Activated naive CD4-positive, alpha-beta T cell treated with anti-CD3 and anti-CD28 coated beads, Interleukin-2, amount 10 ng/mL, durations not matched to agents 7 days and 5 days (primary cell): ENCODE results near the gene EVI2B.
"Not testable (repeated sequence)": the region's sequence is repeated elsewhere in the genome, so short reads cannot be mapped to it uniquely, and the experiment has no call there.

Source experiments
- CTCF ChIA-PET: fragments of 350-600 bp; sonication (Branson Sonifier 250); formaldehyde crosslinking; loops from one replicate; lab custom pipeline; 2021; ENCODE audit warnings: antibody characterized with exemption; lab: Charles Lee
- DNase-seq: peaks from one replicate; pipeline ENCODE4 v3.0.0-alpha.2; 2020
- H3K27ac Mint-ChIP-seq: one replicate; pipeline ENCODE4 v1.8.0; 2021; ENCODE audit warnings: mild to moderate bottlenecking, moderate library complexity, mixed read lengths
- H3K27me3 Mint-ChIP-seq: one replicate; pipeline ENCODE4 v1.8.0; 2021; ENCODE audit warnings: mild to moderate bottlenecking, mixed read lengths
- H3K36me3 Mint-ChIP-seq: one replicate; pipeline ENCODE4 v1.8.0; 2021; ENCODE audit warnings: mixed read lengths
- H3K4me1 Mint-ChIP-seq: one replicate; pipeline ENCODE4 v1.8.0; 2021; ENCODE audit warnings: mixed read lengths
- H3K4me3 Mint-ChIP-seq: one replicate; pipeline ENCODE4 v1.8.0; 2021; ENCODE audit warnings: mild to moderate bottlenecking, moderate library complexity, mixed read lengths
- H3K9me3 Mint-ChIP-seq: one replicate; pipeline ENCODE4 v1.8.0; 2021; ENCODE audit warnings: mixed read lengths

EVI2B gene

DNA sequence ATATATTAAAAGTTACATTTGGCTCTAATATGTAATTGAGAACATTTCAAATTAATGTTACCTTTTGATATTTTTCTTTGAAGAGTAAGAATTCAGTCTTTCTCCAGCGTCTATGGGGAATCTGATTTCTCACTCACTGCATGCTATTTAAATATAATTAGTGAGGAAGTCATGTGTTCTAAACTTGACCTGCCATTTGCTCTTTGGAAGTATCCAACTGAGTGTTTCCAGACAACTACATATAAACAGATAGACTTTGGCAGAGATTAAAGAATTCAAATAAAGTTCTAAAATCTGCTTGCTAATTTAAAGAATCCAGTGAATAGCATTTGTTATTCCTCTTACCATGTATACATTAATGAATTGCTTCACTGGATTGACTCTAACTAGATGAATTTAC, 40.3 kb downstream of the EVI2B start:
- H3K27ac Mint-ChIP-seq = no peak overlapping the region
- no peaks in the 10 kb centered on the region for H3K4me1 Mint-ChIP-seq
- CTCF ChIA-PET = no interaction called here
- no peaks in the 10 kb centered on the region for H3K9me3 Mint-ChIP-seq
- peaks cover 11% of the 10 kb centered on the region for H3K36me3 Mint-ChIP-seq
- no peak overlapping the region for H3K4me3 Mint-ChIP-seq
- DNase-seq = no peak
- no peaks in the 10 kb centered on the region for H3K27me3 Mint-ChIP-seq

DNA sequence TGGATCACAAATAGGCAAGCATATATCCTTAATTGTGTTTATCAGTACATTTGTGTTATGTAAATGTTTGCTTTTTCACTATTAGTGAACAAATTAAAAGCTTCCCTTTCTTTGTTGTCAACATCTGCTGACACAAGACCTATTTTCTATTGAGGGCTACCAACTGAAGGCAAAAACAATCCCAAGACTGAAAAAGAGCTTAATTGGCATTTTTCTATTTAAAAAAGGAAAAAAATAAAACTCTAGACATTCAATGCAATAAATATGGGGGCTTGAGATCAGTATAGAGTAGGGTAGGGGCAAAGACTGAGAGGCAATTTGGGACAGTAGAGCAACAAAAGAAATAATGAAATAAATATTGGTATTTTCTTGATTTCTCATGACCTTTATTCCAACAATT, 41.1 kb downstream of the EVI2B start:
- Mint-ChIP-seq H3K27me3 (no peaks in the 10 kb centered on the region), H3K9me3 (no peaks in the 10 kb centered on the region), H3K27ac (no peak overlapping the region), H3K36me3 (peaks cover 11% of the 10 kb centered on the region), H3K4me3 (no peak overlapping the region), H3K4me1 (no peaks in the 10 kb centered on the region)
- CTCF ChIA-PET = no interaction called here
- no peak for DNase-seq

DNA sequence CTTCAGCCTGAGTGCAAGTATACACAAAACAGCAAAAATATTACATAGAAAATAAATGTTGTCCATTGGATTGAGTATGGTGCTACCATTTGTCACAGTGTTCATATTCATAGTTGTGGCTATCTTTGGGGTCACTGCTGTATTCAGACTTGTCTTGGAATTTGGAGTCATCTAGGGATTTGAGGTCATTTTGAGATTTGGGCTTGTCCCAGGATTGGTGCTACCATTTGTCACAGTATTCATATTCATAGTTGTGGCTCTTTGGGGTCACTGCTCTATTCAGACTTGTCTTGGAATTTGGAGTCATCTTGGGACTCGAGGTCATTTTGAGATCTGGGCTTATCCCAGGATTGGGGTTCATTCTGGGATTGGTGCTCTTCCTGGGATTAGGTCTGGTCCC, 41.6 kb downstream of the EVI2B start:
- CTCF ChIA-PET = no interaction called here
- H3K36me3 Mint-ChIP-seq = peaks cover 13% of the 10 kb centered on the region
- H3K27ac Mint-ChIP-seq = no peak overlapping the region
- no peak overlapping the region for H3K4me3 Mint-ChIP-seq
- H3K4me1 Mint-ChIP-seq = no peaks in the 10 kb centered on the region
- DNase-seq = no peak
- H3K27me3 Mint-ChIP-seq = no peaks in the 10 kb centered on the region
- H3K9me3 Mint-ChIP-seq = no peaks in the 10 kb centered on the region

DNA sequence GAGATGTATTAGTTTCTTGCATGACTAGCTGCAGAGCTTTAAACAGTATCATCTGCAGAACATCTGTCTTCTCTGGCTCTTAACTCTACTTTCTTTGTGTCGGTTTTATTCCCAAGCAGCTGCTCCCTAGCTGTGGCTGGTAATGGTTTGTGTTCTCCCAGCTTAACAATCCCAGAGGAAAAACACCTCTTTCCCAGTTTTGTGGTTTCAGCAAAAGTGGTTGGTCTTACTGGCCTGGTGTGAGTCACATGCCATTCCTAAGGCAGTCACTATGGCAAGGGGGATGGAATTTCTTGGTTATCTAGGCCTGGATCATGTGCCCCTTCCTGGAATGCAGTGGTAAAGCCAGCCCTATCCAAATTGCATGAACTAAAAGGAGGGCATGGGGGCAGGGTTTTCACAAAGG, 44.3 kb downstream of the EVI2B start:
- Mint-ChIP-seq H3K4me3 (no peak overlapping the region), H3K9me3 (no peaks in the 10 kb centered on the region), H3K4me1 (no peaks in the 10 kb centered on the region), H3K27ac (no peak overlapping the region), H3K27me3 (no peaks in the 10 kb centered on the region), H3K36me3 (peaks cover 14% of the 10 kb centered on the region)
- no peak for DNase-seq
- CTCF ChIA-PET = interaction anchor here (1.0 to 1.3 kb wide), 2 partner anchors 13 to 18 kb away, joined by 3 to 4 read pairs; no protein-coding TSS in a partner anchor

DNA sequence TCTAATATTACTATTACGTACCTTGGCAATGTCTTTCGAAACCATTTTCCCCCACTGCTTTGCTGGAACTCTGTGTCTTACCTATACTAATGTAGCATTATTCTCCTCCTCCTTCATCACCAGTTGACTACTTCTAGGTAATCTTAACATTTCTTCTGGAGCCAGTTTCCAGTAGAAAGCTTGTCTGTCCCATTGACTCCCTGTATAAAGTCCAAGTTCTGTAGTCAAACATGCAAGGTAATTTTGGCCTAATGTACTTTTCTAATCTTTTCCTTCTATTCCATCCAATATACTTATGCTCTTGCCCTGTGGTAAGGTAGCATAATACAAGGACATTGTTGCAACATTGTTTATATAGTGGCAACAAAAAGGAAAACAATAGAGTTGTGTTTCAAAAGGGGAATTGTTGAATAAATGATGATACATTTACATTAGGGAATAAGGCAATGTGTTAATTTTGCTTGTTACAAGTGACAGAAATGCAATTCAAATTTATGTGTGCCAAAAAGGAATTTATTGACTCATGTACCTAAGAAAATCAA, 44.7 kb downstream of the EVI2B start:
- Mint-ChIP-seq H3K9me3 (no peaks in the 10 kb centered on the region), H3K27me3 (no peaks in the 10 kb centered on the region), H3K4me1 (no peaks in the 10 kb centered on the region), H3K27ac (no peak overlapping the region), H3K4me3 (no peak overlapping the region), H3K36me3 (peaks cover 11% of the 10 kb centered on the region)
- DNase-seq = no peak
- CTCF ChIA-PET = interaction anchor here (1.0 to 1.3 kb wide), 2 partner anchors 12 to 17 kb away, joined by 3 to 4 read pairs; no protein-coding TSS in a partner anchor

DNA sequence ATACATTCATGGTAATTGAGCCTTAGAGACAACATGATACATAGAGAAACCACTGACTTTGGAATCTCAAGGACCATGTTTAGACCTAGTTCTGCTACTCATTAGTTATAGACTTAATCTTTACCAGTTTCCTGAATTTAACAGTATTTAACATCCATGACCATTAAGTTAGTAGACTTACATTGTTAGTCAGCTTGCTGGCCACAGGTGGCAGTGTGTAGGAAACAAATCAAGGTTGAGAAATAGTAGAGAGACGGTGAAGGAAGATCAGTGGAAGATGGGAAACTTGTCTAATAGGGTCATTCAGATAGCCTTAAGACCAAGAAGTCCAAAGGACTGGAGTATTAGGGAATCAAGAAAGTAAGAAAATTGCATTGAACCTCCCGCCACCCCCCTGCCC, 47.8 kb downstream of the EVI2B start:
- peaks cover 7% of the 10 kb centered on the region for H3K36me3 Mint-ChIP-seq
- no peak for DNase-seq
- no peaks in the 10 kb centered on the region for H3K9me3 Mint-ChIP-seq
- CTCF ChIA-PET = interaction anchor here (0.6 to 1.5 kb wide), 4 partner anchors 12 to 107 kb away, joined by 3 to 5 read pairs (median 3); no protein-coding TSS in a partner anchor
- no peak overlapping the region for H3K27ac Mint-ChIP-seq
- H3K4me3 Mint-ChIP-seq = no peak overlapping the region
- no peaks in the 10 kb centered on the region for H3K27me3 Mint-ChIP-seq
- H3K4me1 Mint-ChIP-seq = no peaks in the 10 kb centered on the region

DNA sequence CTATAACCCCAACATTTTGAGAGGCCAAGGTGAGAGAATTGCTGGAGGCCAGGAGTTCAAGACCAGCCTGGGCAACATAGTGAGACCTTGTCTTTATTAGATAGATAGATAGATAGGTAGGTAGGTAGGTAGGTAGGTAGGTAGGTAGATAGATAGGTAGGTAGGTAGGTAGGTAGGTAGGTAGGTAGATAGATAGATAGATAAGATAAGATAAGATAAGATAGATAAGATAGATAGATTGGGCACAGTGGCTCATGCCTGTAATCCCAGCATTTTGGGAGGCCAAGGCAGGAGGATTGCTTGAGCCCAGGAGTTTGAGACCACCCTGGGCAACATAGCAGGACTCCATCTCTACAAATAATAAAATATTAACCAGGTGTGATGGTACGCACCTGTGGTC, 50.9 kb downstream of the EVI2B start:
- H3K4me1 Mint-ChIP-seq, H3K27me3 Mint-ChIP-seq, H3K4me3 Mint-ChIP-seq, H3K27ac Mint-ChIP-seq, DNase-seq, CTCF ChIA-PET, H3K9me3 Mint-ChIP-seq, H3K36me3 Mint-ChIP-seq: not testable (repeated sequence)

DNA sequence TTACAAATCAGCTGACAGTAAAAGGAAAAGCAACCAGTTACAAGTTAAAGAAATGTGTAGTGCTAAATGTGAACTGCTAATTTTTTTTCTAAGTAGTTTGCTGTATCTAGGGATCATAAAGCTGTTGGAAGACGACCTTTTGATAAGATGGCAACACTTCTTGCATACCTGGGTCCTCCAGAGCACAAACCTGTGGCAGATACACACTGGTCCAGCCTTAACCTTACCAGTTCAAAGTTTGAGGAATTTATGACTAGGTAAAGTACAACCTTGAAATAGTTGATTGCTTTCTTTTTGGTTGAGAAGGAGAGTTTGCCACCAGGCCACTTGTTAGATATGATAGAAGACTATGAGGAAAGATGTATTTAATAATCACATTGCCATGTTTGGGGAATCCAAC, 52.3 kb downstream of the EVI2B start:
- H3K9me3 Mint-ChIP-seq = no peaks in the 10 kb centered on the region
- CTCF ChIA-PET = no interaction called here
- no peaks in the 10 kb centered on the region for H3K27me3 Mint-ChIP-seq
- H3K36me3 Mint-ChIP-seq = peaks cover 3% of the 10 kb centered on the region
- no peak overlapping the region for H3K27ac Mint-ChIP-seq
- H3K4me1 Mint-ChIP-seq = no peaks in the 10 kb centered on the region
- no peak overlapping the region for H3K4me3 Mint-ChIP-seq
- no peak for DNase-seq

DNA sequence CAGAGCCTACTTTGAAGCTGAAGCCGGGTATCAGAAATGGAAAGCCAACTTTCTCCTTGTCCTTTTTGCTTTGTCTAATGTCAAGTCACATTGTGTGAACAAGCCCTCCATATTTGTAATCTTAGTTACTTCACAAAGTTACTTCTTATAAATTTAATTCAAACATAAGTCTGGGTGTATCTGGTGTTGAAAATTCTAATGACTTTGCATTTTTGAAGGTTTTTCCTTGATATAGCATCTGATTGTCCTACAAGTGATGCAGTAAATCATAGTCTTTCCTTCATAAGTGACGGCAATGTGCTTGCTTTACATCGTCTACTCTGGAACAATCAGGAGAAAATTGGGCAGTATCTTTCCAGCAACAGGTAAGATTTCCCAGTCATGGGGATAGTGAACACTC, 53.7 kb downstream of the EVI2B start:
- Mint-ChIP-seq H3K9me3 (no peaks in the 10 kb centered on the region), H3K4me1 (no peaks in the 10 kb centered on the region), H3K4me3 (no peak overlapping the region), H3K36me3 (no peaks in the 10 kb centered on the region), H3K27ac (no peak overlapping the region), H3K27me3 (no peaks in the 10 kb centered on the region)
- DNase-seq = no peak
- CTCF ChIA-PET = no interaction called here

DNA sequence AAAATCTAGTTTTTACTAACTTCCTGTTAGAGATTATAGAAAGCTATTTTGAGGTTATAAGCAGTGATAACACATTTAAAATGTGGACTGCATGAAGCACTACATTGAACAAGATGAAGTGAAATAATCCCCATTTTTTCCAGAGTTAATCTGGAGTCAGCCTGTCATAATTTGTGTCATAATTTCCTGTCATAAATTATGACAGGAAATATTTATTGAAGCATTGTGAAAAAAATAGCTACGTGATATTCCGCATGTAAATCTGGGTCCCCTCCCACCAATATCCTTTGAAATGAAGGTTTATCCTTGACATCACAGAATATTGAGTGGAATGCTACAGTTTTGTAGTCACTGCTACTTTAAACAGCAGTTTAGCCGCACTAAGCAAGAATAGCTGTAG, 56.9 kb downstream of the EVI2B start:
- H3K27me3 Mint-ChIP-seq = no peaks in the 10 kb centered on the region
- no peaks in the 10 kb centered on the region for H3K4me1 Mint-ChIP-seq
- no peaks in the 10 kb centered on the region for H3K36me3 Mint-ChIP-seq
- no peak overlapping the region for H3K4me3 Mint-ChIP-seq
- H3K9me3 Mint-ChIP-seq = no peaks in the 10 kb centered on the region
- CTCF ChIA-PET = interaction anchor here (1.3 kb wide), 1 partner anchor 12 kb away, joined by 4 read pairs; no protein-coding TSS in a partner anchor
- DNase-seq = no peak
- H3K27ac Mint-ChIP-seq = no peak overlapping the region

DNA sequence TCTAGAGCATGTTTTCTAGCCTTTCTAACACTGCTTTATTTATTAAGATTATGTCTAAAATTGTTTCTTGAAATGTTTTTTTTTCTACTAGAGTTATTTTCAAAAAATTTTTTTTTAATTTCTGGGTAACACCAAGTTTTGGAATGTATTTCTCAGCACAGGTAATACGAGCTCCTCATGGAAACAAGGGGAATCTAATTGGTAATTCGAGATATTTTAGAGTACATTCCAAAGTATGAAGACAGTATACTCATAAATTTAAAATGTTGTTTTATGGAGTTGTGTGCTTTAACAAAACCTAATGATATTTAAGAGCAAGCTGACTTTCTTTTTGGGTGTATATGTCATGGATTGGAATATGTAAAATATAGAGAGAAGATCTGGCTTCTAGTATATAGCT, 59.2 kb downstream of the EVI2B start:
- no peak overlapping the region for H3K27ac Mint-ChIP-seq
- no peaks in the 10 kb centered on the region for H3K9me3 Mint-ChIP-seq
- H3K4me1 Mint-ChIP-seq = no peaks in the 10 kb centered on the region
- no peak for DNase-seq
- H3K27me3 Mint-ChIP-seq = no peaks in the 10 kb centered on the region
- H3K36me3 Mint-ChIP-seq = peaks cover 2% of the 10 kb centered on the region
- H3K4me3 Mint-ChIP-seq = no peak overlapping the region
- CTCF ChIA-PET = interaction anchor here (0.6 kb wide), 1 partner anchor 12 kb away, joined by 3 read pairs; no protein-coding TSS in a partner anchor
